Measurements from ENCODE around the gene ERBB2. TPM values are rescaled to one million over a fixed set of nuclear protein-coding genes. Genes with fewer than 3 reads are reported as not detected.

Gene ERBB2
- total and polyA plus RNA-seq, 10 of the 15 experiments (the other 5 are each of a cell fraction or from before 2014, with no cell fraction given): 0.39 to 7.0 (median 4.3) TPM

- Histone ChIP-seq H3K9ac (ENCODE audit: control insufficient read depth, insufficient read depth, low read length) (no peak overlapping the region), H3K27ac (ENCODE audit: control insufficient read depth, insufficient read depth) (no peak overlapping the region), H3K36me3 (ENCODE audit: control insufficient read depth in 2 of 2, insufficient read depth in 2 of 2, low read length in 1 of 2) (no peaks in the 10 kb centered on the region), H3K9me3 (replicated peaks; ENCODE audit: control insufficient read depth, insufficient read depth, low read length) (no peaks in the 10 kb centered on the region), H3K27me3 (replicated peaks in 1 of 2; ENCODE audit: control insufficient read depth in 2 of 2, insufficient read depth in 2 of 2, low read length in 1 of 2) (no peaks in the 10 kb centered on the region), H3K4me3 (no peak overlapping the region), H3K4me1 (ENCODE audit: control insufficient read depth, insufficient read depth, low read length) (peaks cover 3% of the 10 kb centered on the region; the same call in 1 of the 2 replicates), H3K4me2 (ENCODE audit: control insufficient read depth, insufficient read depth) (no peak overlapping the region), H3K79me2 (ENCODE audit: control insufficient read depth, insufficient read depth, low read length) (peaks cover 7% of the 10 kb centered on the region), H4K20me1 (ENCODE audit: control insufficient read depth, insufficient read depth) (no peaks in the 10 kb centered on the region), H2AFZ (ENCODE audit: control insufficient read depth, low read depth, low read length) (no peak overlapping the region)
- ATAC-seq (no peak), FAIRE-seq (no peak), DNase-seq (ENCODE audit: low read depth, low spot score) (no peak)
- SMC1A ChIA-PET (ENCODE audit: uncharacterized antibody, unreplicated experiment): interaction anchor here (0.9 to 1.7 kb wide), 3 partner anchors 21 to 45 kb away, joined by 3 to 6 read pairs (median 4); partner anchors contain the start of gene PGAP3
- TF ChIP-seq CHD1 (IDR thresholded peaks at IDR 0.05; ENCODE audit: low read depth, low read length) (no peak), RUNX3 (IDR thresholded peaks at IDR 0.05; ENCODE audit: low read length) (no peak), YBX1 (IDR thresholded peaks at IDR 0.05) (no peak), NRF1 (conservative IDR thresholded peaks at IDR 0.05; ENCODE audit: low read depth, low read length) (no peak), SMAD1 (IDR thresholded peaks at IDR 0.05; ENCODE audit: low read depth, partially characterized antibody) (no peak), ASH2L (IDR thresholded peaks at IDR 0.05; ENCODE audit: borderline replicate concordance, low read depth) (no peak), ZBTB33 (IDR thresholded peaks at IDR 0.05) (no peak), CREM (IDR thresholded peaks at IDR 0.05; ENCODE audit: low read depth) (no peak), BHLHE40 (IDR thresholded peaks at IDR 0.05; ENCODE audit: borderline replicate concordance in 1 of 2, low read depth in 2 of 2, low read length in 1 of 2) (no peak), SP1 (IDR thresholded peaks at IDR 0.05; ENCODE audit: low read depth, low read length) (no peak), NR2C2 (IDR thresholded peaks at IDR 0.05; ENCODE audit: borderline replicate concordance, control insufficient read depth, insufficient read length, low read depth) (no peak), JUND (IDR thresholded peaks at IDR 0.05; ENCODE audit: low read depth, low read length) (no peak), ZNF384 (IDR thresholded peaks at IDR 0.05; ENCODE audit: borderline replicate concordance, low read depth, low read length) (no peak), BCL3 (IDR thresholded peaks at IDR 0.05; ENCODE audit: borderline replicate concordance, insufficient read depth, low read depth, low read length, poor library complexity, severe bottlenecking) (no peak), POU2F2 (IDR thresholded peaks at IDR 0.05; ENCODE audit: borderline replicate concordance, low read depth, low read length) (no peak)
- RAD21 ChIA-PET (ENCODE audit: unreplicated experiment): interaction anchor here (1.0 kb wide), 1 partner anchor 131 kb away, joined by 3 read pairs; the partner anchor contains the start of gene IKZF3
- 98% methylated on average over 3 of the region's 3 CpGs for WGBS (ENCODE audit: insufficient coverage, insufficient replicate concordance, low lambda C conversion rate, missing lambda C conversion rate)
- intact Hi-C loops (cut with micrococcal nuclease; ENCODE audit: unreplicated experiment) (loop anchor here (5.0 kb wide), 1 partner anchor 110 kb away; no protein-coding TSS in a partner anchor), in situ Hi-C loops (cut with MboI) (no loop called here)
- POLR2A ChIA-PET: interaction anchor here (0.7 kb wide), 1 partner anchor 23 kb away, joined by 4 read pairs; no protein-coding TSS in a partner anchor
- CTCF ChIA-PET: interaction anchor here (0.7 to 5.6 kb wide), 10 partner anchors 12 to 128 kb away, joined by 3 to 79 read pairs (median 12); partner anchors contain the start of genes PNMT and STARD3
- no TSS peak for BruUV-seq (replicated peaks)
Measured at GRCh38 chr17:39732586-39732985, 32.7 kb downstream of the ERBB2 start.
